Effector memory CD4-positive, alpha-beta T cell (primary cell): ENCODE results near the gene CFAP61.
"Not testable (repeated sequence)": the region's sequence is repeated elsewhere in the genome, so short reads cannot be mapped to it uniquely, and the experiment has no call there.

Source experiments
- DNase-seq, 3 donors: peaks; one replicate each; pipeline ENCODE4 v3.0.0-alpha.2; 2020
- H3K27ac ChIP-seq: 2 replicates; pipeline ENCODE4 v1.7.0; 2013; ENCODE audit warnings: mild to moderate bottlenecking, low read length, moderate library complexity; ENCODE audit not compliant: insufficient read depth, poor library complexity, severe bottlenecking
- H3K27me3 ChIP-seq: replicated peaks from 2 replicates; pipeline ENCODE4 v1.7.0; 2013; ENCODE audit warnings: mild to moderate bottlenecking, low read length; ENCODE audit not compliant: insufficient read depth, control insufficient read depth, poor library complexity, severe bottlenecking
- H3K36me3 ChIP-seq: 2 replicates; pipeline ENCODE4 v1.7.0; 2013; ENCODE audit warnings: mild to moderate bottlenecking, low read length, moderate library complexity; ENCODE audit not compliant: control insufficient read depth, insufficient read depth
- H3K4me1 ChIP-seq: 2 replicates; pipeline ENCODE4 v1.7.0; 2013; ENCODE audit warnings: low read length, mild to moderate bottlenecking; ENCODE audit not compliant: control insufficient read depth, insufficient read depth, poor library complexity, severe bottlenecking
- H3K4me3 ChIP-seq: 2 replicates; pipeline ENCODE4 v1.7.0; 2013; ENCODE audit warnings: low read length, low read depth, mild to moderate bottlenecking; ENCODE audit not compliant: insufficient read depth, poor library complexity, severe bottlenecking
- H3K9me3 ChIP-seq: 2 replicates; pipeline ENCODE4 v1.7.0; 2013; ENCODE audit warnings: mild to moderate bottlenecking, low read length, moderate library complexity; ENCODE audit not compliant: control insufficient read depth

Gene CFAP61

DNA sequence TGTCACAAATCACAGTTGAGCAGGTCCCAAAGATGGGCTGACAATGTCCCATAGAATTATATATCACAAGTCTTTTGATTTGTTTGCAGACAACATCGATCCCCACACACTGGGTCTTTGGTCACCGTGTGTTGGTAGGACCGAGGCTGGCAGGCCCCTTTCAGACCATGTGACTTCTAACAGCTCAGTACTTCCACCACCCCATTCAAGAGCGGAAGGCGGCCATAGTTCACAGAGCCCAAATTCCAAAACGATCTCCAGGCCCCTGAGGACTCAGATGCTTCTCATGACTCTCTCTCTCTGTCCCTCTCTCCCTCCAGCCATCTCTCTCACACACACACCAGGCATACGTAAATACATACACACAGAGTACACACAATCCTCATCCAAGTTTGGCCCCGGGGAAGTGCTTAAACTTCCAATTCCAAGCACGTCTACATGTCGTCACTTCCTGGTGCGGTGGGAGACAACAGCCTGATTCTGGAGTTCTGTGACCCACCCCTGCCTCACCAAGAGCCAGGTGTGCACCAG, 159.7 kb downstream of the CFAP61 start:
- H3K27ac ChIP-seq: no peak overlapping the region
- no peak overlapping the region for H3K4me3 ChIP-seq
- H3K9me3 ChIP-seq: no peaks in the 10 kb centered on the region
- no peaks in the 10 kb centered on the region for H3K36me3 ChIP-seq
- DNase-seq: no peak
- H3K4me1 ChIP-seq: no peaks in the 10 kb centered on the region
- no peaks in the 10 kb centered on the region for H3K27me3 ChIP-seq

DNA sequence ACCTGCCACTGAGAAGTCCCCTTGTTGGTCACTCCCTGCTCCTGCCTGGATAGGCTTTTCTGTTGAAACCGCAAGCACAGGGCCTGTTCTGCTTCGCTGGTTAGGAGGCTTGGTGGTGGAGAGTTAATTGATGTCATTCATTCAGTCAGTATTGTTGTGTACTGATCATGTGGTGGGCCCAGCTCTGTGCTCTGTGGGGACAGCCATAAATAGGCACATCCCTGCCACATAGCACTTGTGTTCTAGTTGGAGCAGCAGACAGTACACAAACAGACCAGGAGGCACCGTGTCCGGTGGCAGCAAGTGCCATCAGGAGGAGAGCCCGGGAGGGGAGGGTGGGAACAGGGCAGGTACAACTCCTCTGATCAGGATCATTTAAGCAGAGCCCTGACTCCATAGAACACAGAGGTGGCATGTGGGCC, 160.4 kb downstream of the CFAP61 start:
- H3K27ac ChIP-seq: no peak overlapping the region
- no peaks in the 10 kb centered on the region for H3K9me3 ChIP-seq
- H3K36me3 ChIP-seq: no peaks in the 10 kb centered on the region
- no peaks in the 10 kb centered on the region for H3K27me3 ChIP-seq
- DNase-seq: no peak
- no peak overlapping the region for H3K4me3 ChIP-seq
- H3K4me1 ChIP-seq: no peaks in the 10 kb centered on the region

DNA sequence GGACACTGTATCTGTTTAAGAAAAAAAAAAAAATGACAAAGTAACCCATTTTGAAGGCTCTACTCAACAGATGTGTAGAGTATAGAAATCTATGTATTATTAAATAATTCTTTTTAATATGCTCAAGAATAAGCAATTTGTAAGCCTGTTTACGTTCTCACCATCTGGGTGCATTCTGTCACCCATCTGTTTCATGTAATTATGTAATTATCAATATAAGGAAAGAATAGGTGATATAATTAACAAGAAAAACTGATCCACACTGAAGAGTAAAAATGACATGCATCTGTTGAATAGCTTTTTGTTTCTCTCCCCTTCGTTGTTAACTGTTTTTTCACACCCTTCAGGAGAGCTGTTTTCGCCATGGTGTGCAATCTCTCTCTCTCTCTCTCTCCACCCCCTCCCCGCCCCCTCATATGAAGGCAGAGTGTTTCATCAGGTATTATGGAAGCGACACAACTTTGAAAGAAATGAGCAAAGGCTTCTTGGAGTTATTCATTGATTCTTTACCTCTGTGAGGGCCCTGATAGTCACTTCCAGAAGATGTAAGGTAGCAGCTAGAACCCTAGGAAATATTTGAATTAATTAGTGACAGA, 161.3 kb downstream of the CFAP61 start:
- Histone ChIP-seq H3K36me3 (no peaks in the 10 kb centered on the region), H3K27ac (no peak overlapping the region), H3K27me3 (no peaks in the 10 kb centered on the region), H3K4me3 (no peak overlapping the region), H3K9me3 (no peaks in the 10 kb centered on the region), H3K4me1 (no peaks in the 10 kb centered on the region)
- DNase-seq: no peak

DNA sequence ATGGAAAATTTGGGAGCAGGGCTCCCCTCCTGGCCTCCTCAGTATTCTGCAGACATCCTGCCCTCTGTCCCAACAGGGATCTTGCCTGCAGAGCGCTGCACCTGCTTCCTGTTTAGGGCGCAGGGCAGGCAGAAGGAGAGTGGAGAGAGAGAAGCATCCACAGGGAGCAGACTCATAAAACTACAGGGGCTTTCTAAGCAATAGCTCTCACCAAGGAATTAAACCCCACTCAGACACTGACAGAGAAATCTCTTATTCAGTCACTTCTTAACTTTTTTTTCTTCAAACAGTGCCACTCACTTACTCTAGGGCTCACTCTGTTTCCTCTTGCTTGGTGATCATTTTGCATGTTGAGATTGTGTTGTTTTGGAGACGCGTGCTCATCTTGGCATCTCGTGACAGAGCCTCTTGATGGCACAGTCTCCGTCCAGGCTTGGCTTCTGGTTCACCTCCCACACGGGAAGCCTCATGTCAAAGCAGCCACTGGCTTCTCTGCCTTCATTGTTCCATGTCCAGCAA, 162.5 kb downstream of the CFAP61 start:
- no peak for DNase-seq
- H3K27me3 ChIP-seq: no peaks in the 10 kb centered on the region
- H3K4me1 ChIP-seq: no peaks in the 10 kb centered on the region
- H3K9me3 ChIP-seq: no peaks in the 10 kb centered on the region
- H3K4me3 ChIP-seq: no peak overlapping the region
- H3K36me3 ChIP-seq: no peaks in the 10 kb centered on the region
- H3K27ac ChIP-seq: no peak overlapping the region

DNA sequence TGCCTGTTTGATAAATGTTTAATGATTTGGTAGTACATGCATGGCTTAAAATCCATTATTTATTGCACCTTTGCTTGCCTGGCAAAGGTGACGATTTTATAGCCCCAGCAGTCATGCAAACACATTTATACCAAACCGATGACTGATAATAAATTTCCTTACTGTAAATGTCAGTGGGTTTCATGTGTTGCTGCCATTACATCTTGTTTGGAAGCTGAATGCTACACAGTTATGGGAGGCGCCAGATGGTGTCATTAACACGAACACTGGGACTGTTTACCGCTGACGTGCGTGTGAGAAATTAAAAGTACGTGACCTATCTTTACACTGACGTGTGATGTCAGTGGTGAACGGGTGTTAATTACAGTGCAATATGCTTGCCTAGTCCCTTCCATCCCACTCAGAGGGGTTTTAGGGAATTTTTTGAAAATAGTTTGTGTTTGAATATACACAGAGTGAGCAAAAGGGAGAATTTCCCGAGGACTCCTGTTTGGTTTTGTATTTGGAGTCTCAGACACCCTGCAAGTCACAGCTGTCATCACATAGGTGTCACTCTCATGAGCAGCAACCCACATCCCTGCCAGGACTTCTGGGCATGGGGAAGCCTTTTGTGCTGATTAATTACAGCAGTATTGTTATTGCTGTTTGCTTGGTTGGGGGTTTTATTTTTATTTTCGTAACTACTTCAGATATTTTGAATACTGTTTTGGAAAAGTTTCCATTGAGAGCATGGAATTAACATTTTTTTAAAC, 163.8 kb downstream of the CFAP61 start:
- no peak for DNase-seq
- no peaks in the 10 kb centered on the region for H3K9me3 ChIP-seq
- H3K36me3 ChIP-seq: no peaks in the 10 kb centered on the region
- no peaks in the 10 kb centered on the region for H3K27me3 ChIP-seq
- no peak overlapping the region for H3K4me3 ChIP-seq
- H3K4me1 ChIP-seq: no peaks in the 10 kb centered on the region
- H3K27ac ChIP-seq: no peak overlapping the region

DNA sequence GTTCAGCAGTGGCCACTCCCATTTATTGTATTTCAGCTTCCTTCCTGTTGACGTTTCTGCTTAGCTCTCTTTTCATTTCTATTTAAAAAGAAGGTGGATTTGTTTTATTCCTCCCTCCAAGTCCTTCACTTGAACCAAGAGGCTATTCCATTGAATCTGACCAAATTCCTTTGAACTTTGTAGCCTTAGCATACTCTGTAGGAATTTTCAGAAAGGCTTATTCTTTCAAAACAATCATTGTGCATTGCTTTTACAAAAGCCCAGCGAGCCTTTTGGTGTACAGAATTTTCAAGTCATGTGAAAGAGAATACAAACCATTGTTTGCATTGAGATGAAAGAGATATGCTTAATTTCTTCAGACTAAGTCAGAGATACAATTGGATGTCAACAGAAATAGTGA, 164.6 kb downstream of the CFAP61 start:
- H3K27me3 ChIP-seq: no peaks in the 10 kb centered on the region
- DNase-seq: no peak
- no peaks in the 10 kb centered on the region for H3K36me3 ChIP-seq
- no peak overlapping the region for H3K27ac ChIP-seq
- no peaks in the 10 kb centered on the region for H3K4me1 ChIP-seq
- no peaks in the 10 kb centered on the region for H3K9me3 ChIP-seq
- no peak overlapping the region for H3K4me3 ChIP-seq

DNA sequence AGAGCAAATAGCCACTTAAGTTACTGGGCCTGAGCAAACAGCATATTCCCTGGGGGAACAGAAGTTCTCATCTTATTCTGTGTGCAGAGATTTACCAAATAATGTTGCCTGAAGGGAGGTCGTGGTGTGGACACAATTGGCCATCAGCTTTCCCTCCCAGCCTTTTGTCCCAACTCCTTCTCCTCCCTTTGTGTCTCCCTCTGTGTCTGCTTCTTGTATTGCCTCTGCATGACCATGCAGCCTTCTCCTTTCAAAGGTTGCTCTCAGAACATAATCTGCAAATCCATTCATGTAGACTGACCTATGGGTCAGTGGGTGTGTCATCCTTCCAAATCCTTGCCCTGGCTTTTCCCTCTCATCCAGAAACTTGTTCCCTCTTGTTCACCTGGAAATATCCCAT, 165.3 kb downstream of the CFAP61 start:
- H3K27ac ChIP-seq: no peak overlapping the region
- no peaks in the 10 kb centered on the region for H3K27me3 ChIP-seq
- no peaks in the 10 kb centered on the region for H3K4me1 ChIP-seq
- no peak for DNase-seq
- no peaks in the 10 kb centered on the region for H3K36me3 ChIP-seq
- H3K4me3 ChIP-seq: no peak overlapping the region
- no peaks in the 10 kb centered on the region for H3K9me3 ChIP-seq

DNA sequence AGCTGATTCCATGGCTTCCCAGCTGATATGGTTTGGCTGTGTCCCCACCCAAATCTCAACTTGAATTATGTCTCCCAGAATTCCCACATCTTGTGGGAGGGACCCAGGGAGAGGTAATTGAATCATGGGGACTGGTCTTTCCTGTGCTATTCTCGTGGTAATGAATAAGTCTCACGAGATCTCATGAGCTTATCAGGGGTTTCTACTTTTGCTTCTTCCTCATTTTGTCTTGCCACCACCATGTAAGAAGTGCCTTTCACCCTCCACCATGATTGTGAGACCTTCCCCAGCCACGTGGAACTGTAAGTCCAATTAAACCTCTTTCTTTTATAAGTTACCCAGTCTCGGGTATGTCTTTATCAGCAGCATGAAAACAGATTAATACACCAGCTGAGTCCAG, 165.8 kb downstream of the CFAP61 start:
- not testable (repeated sequence) for H3K4me3 ChIP-seq, H3K9me3 ChIP-seq, H3K36me3 ChIP-seq, H3K4me1 ChIP-seq, H3K27ac ChIP-seq, DNase-seq, H3K27me3 ChIP-seq

DNA sequence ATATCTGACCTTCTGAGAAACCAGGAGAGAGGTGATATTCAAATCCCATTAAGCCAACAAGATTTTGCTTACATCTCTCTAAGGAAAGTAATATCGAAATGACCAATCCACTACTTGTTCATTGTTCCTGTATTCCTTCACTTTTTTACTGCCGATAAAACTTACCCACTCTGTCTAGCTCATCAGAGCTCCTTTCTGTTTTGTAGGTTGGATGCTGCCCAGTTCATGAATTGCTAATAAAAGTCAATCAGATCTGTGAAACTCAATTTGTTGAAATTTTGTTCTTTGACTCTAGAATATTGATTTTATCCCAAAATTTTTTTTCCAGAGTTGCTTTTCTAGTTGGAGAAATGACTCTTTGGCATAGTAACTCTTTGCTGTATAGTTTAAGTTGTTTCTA, 166.7 kb downstream of the CFAP61 start:
- no peaks in the 10 kb centered on the region for H3K9me3 ChIP-seq

DNA sequence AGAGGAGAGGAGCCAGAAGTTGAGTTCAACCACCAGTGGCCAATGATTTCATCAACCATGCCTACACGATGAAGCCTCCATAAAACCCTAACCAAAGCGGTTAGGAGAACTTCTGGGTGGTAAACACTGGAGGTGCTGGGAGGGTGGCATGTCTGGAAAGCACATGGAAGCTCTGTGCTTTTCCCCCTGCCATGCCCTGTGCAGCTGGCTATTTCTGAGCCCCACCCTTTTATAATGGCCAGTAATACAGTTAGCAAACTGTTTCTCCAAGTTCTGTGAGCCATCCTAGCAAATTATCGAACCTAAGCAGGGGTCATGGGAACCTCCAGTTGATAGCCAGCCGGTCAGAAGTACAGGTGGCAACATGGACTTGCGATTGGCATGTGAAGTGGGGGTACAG, 167.8 kb downstream of the CFAP61 start:
- Histone ChIP-seq H3K27me3 (no peaks in the 10 kb centered on the region), H3K9me3 (no peaks in the 10 kb centered on the region), H3K4me1 (no peaks in the 10 kb centered on the region)

More for the DNA sequence above, 166.7 kb downstream of the CFAP61 start:
- Histone ChIP-seq H3K4me3 (no peak overlapping the region), H3K27ac (no peak overlapping the region), H3K4me1 (no peaks in the 10 kb centered on the region), H3K27me3 (no peaks in the 10 kb centered on the region), H3K36me3 (no peaks in the 10 kb centered on the region)
- DNase-seq: no peak

More for the DNA sequence above, 167.8 kb downstream of the CFAP61 start:
- Histone ChIP-seq H3K4me3 (no peak overlapping the region), H3K36me3 (no peaks in the 10 kb centered on the region), H3K27ac (no peak overlapping the region)
- no peak for DNase-seq
